SK-N-SH (cell line): ENCODE results near the gene IGF2R. TPM values are rescaled to one million over a fixed set of nuclear protein-coding genes. Genes with fewer than 3 reads are reported as not detected.

ENCODE experiments used
- CTCF ChIA-PET: fragments of 300-600, 350-600 bp; formaldehyde crosslinking; extraction: SDS; loops from one replicate; lab custom pipeline; 2021; lab: Yijun Ruan, JAX
- POLR2A ChIA-PET: fragments of 350-600 bp; sonication (Branson Sonifier 250); formaldehyde crosslinking; extraction: SDS; loops from one replicate; lab custom pipeline; 2020; ENCODE audit warnings: antibody characterized with exemption, inconsistent platforms; lab: Yijun Ruan, JAX
- DNase-seq: peaks from one replicate; pipeline ENCODE4 v3.0.0; 2012
- H2AFZ ChIP-seq: fragments of 200-600 bp; sonication (generic); 2 replicates; pipeline ENCODE4 v1.8.1; 2016; ENCODE audit warnings: antibody characterized with exemption, mild to moderate bottlenecking, low read depth
- H3F3A ChIP-seq: fragments of 200-600 bp; sonication (generic); replicated peaks from 2 replicates; pipeline ENCODE3; 2016; ENCODE audit warnings: antibody characterized with exemption, mild to moderate bottlenecking; ENCODE audit not compliant: insufficient read depth
- H3K27ac ChIP-seq, 2 experiments: fragments of 200-500 bp in 1 of 2; fragments of 200-600 bp in 1 of 2; sonication (Bioruptor generic) in 1 of 2; sonication (generic), shearing (Covaris generic) in 1 of 2; 2 replicates each; pipeline versions ENCODE4 v1.5.1 to v1.6.1; 2014 to 2016; ENCODE audit warnings: low read depth in 2 of 2, inconsistent platforms in 1 of 2, low read length in 1 of 2, mild to moderate bottlenecking in 1 of 2, mixed read lengths in 1 of 2
- H3K27me3 ChIP-seq: fragments of 200-600 bp; sonication (generic), shearing (Covaris generic); 2 replicates; pipeline ENCODE4 v1.6.1; 2016; ENCODE audit warnings: mixed run types; ENCODE audit not compliant: insufficient read depth
- H3K36me3 ChIP-seq, 2 experiments: fragments of 200-500 bp in 1 of 2; fragments of 200-600 bp in 1 of 2; sonication (Bioruptor generic) in 1 of 2; sonication (generic) in 1 of 2; replicated peaks in 1 of 2; 2 replicates each; pipeline versions ENCODE3 to v1.5.1; 2014 to 2016; ENCODE audit warnings: low read length in 1 of 2, mild to moderate bottlenecking in 1 of 2; ENCODE audit not compliant: insufficient read depth in 2 of 2, control insufficient read depth in 1 of 2
- H3K4me1 ChIP-seq, 2 experiments: fragments of 200-500 bp in 1 of 2; fragments of 200-600 bp in 1 of 2; sonication (Bioruptor generic) in 1 of 2; sonication (generic), shearing (Covaris generic) in 1 of 2; 2 replicates each; pipeline versions ENCODE4 v1.5.1 to v1.6.1; 2014 to 2016; ENCODE audit warnings: low read depth in 1 of 2, low read length in 1 of 2, mixed run types in 1 of 2; ENCODE audit not compliant: insufficient read depth in 2 of 2, control insufficient read depth in 1 of 2
- H3K4me2 ChIP-seq: fragments of 200-600 bp; sonication (generic), shearing (Covaris generic); 2 replicates; pipeline ENCODE4 v1.6.1; 2017; ENCODE audit warnings: mixed run types
- H3K4me3 ChIP-seq, 2 experiments: fragments of 200-500 bp in 1 of 2; fragments of 200-600 bp in 1 of 2; sonication (Bioruptor generic) in 1 of 2; sonication (generic), shearing (Covaris generic) in 1 of 2; 2 replicates each; pipeline versions ENCODE4 v1.5.1 to v1.8.1; 2014 to 2016; ENCODE audit warnings: low read depth in 2 of 2, inconsistent platforms in 1 of 2, low read length in 1 of 2, mild to moderate bottlenecking in 1 of 2, mixed read lengths in 1 of 2, moderate library complexity in 1 of 2
- H3K79me2 ChIP-seq: fragments of 200-600 bp; sonication (generic); 2 replicates; pipeline ENCODE4 v1.8.1; 2017; ENCODE audit warnings: mild to moderate bottlenecking; ENCODE audit not compliant: insufficient read depth
- H3K9ac ChIP-seq: fragments of 200-600 bp; sonication (generic); 2 replicates; pipeline ENCODE4 v1.6.1; 2017; ENCODE audit warnings: mixed run types
- H3K9me2 ChIP-seq: fragments of 200-600 bp; sonication (generic); 2 replicates; pipeline ENCODE4 v1.6.1; 2017; ENCODE audit warnings: mixed run types
- H3K9me3 ChIP-seq: fragments of 200-600 bp; sonication (generic); 2 replicates; pipeline ENCODE4 v1.6.1; 2017; ENCODE audit warnings: mixed run types, mild to moderate bottlenecking, moderate library complexity
- H4K20me1 ChIP-seq: fragments of 200-600 bp; sonication (generic); 2 replicates; pipeline ENCODE4 v1.6.1; 2017; ENCODE audit warnings: mild to moderate bottlenecking, mixed run types; ENCODE audit not compliant: insufficient read depth
- IRF3 ChIP-seq: fragments of 150-350 bp; IDR thresholded peaks from 2 replicates; pipeline ENCODE4 v1.6.1; 2016; ENCODE audit warnings: mild to moderate bottlenecking, low read depth, low read length
- MXI1 ChIP-seq: IDR thresholded peaks from 2 replicates; pipeline ENCODE4 v1.6.1; 2012; ENCODE audit warnings: mild to moderate bottlenecking, low read depth, low read length, improper control_type of control experiment
- NFIC ChIP-seq: IDR thresholded peaks from 2 replicates; pipeline ENCODE4 v1.4.0; 2012; ENCODE audit warnings: borderline replicate concordance
- PBX3 ChIP-seq: IDR thresholded peaks from 2 replicates; pipeline ENCODE4; 2012
- REST ChIP-seq: IDR thresholded peaks from 2 replicates; pipeline ENCODE4 v1.6.1; 2012; ENCODE audit warnings: mild to moderate bottlenecking, low read depth, low read length, moderate library complexity
- RFX5 ChIP-seq: IDR thresholded peaks from 2 replicates; pipeline ENCODE4 v1.6.1; 2012; ENCODE audit warnings: mild to moderate bottlenecking, improper control_type of control experiment, low read length
- RXRA ChIP-seq: IDR thresholded peaks from 2 replicates; pipeline ENCODE4 v1.4.0; 2012; ENCODE audit warnings: low read depth, mild to moderate bottlenecking, borderline replicate concordance
- TCF12 ChIP-seq: IDR thresholded peaks from 2 replicates; pipeline ENCODE4 v1.4.0; 2012
- YY1 ChIP-seq: IDR thresholded peaks from 2 replicates; pipeline ENCODE4 v1.4.0; 2012; ENCODE audit warnings: low read depth, mild to moderate bottlenecking
- WGBS: methylation state at CpG from one replicate; pipeline ENCODE4 v1.1.6; 2017; ENCODE audit warnings: low lambda C conversion rate; 5-methylcytosine and 5-hydroxymethylcytosine counted together
- polyA plus RNA-seq, 3 experiments: library from polyadenylated mRNA; depleted of rRNA; stranded (reverse); fragments of >200 nt; gene quantifications; 2 replicates each; pipeline ENCODE4 v1.2.3, GENCODE V29; 2012

IGF2R gene
- polyA plus RNA-seq, 1 of the 3 experiments (the other 2 are of a cell fraction), result 45.0 TPM

GRCh38 chr6:160122744-160123143, 153.9 kb downstream of the IGF2R start:
- WGBS, result 88% methylated on average over 5 of the region's 5 CpGs
- H3K79me2 ChIP-seq, result no peaks in the 10 kb centered on the region
- no peak overlapping the region for H3K4me3 ChIP-seq
- no peaks in the 10 kb centered on the region for H3K27me3 ChIP-seq
- ChIA-PET CTCF (interaction anchor here (0.8 kb wide), 1 partner anchor 16 kb away, joined by 3 read pairs; no protein-coding TSS in a partner anchor), POLR2A (no interaction called here)
- no peaks in the 10 kb centered on the region for H3F3A ChIP-seq
- H3K9ac ChIP-seq, result no peak overlapping the region
- no peaks in the 10 kb centered on the region for H3K4me1 ChIP-seq
- H3K4me2 ChIP-seq, result no peak overlapping the region
- H3K9me3 ChIP-seq, result no peaks in the 10 kb centered on the region
- H2AFZ ChIP-seq, result no peak overlapping the region
- H3K9me2 ChIP-seq, result no peaks in the 10 kb centered on the region
- no peak overlapping the region for H3K27ac ChIP-seq
- no peak for TF ChIP-seq REST
- TF ChIP-seq MXI1, result no peak
- TF ChIP-seq IRF3, result no peak
- TF ChIP-seq PBX3, result no peak
- TF ChIP-seq TCF12, result no peak
- TF ChIP-seq, all 33 proteins: peak for 0
- Histone ChIP-seq H4K20me1 (no peaks in the 10 kb centered on the region), H3K36me3 (no peaks in the 10 kb centered on the region)
- DNase-seq, result no peak

- H3K36me3 ChIP-seq, result no peaks in the 10 kb centered on the region
- H3K4me2 ChIP-seq, result no peak overlapping the region
- no peaks in the 10 kb centered on the region for H3K27me3 ChIP-seq
- POLR2A ChIA-PET, result no interaction called here
- WGBS, result 24% methylated on average over 2 of the region's 2 CpGs
- no peak overlapping the region for H3K27ac ChIP-seq
- no peak for DNase-seq
- no peaks in the 10 kb centered on the region for H3F3A ChIP-seq
- no peak overlapping the region for H3K9ac ChIP-seq
- no peaks in the 10 kb centered on the region for H3K9me2 ChIP-seq
- no peaks in the 10 kb centered on the region for H4K20me1 ChIP-seq
- H3K4me3 ChIP-seq, result no peak overlapping the region
- no peaks in the 10 kb centered on the region for H3K79me2 ChIP-seq
- no peaks in the 10 kb centered on the region for H3K4me1 ChIP-seq
- CTCF ChIA-PET, result interaction anchor here (1.1 kb wide), 1 partner anchor 14 kb away, joined by 3 read pairs; no protein-coding TSS in a partner anchor
- no peak overlapping the region for H2AFZ ChIP-seq
- TF ChIP-seq RXRA (no peak), NFIC (no peak), REST (no peak), YY1 (no peak), IRF3 (no peak), RFX5 (no peak)
- H3K9me3 ChIP-seq, result no peaks in the 10 kb centered on the region
These were observed 155.1 kb downstream of the IGF2R start for GRCh38 chr6:160124007-160124406.
